ENCODE results near the gene NFKB2.

Gene NFKB2

GRCh38 chr10:102422545-102423129 is 27.1 kb downstream of the NFKB2 start:
- ChIA-PET CTCF (interaction anchor here (0.7 to 10.0 kb wide), 35 partner anchors 11 to 266 kb away, joined by 3 to 140 read pairs (median 5); partner anchors contain the start of genes ACTR1A, C10orf95, CUEDC2 and ELOVL3), POLR2A (no interaction called here)
- DNase-seq (ENCODE audit: extremely low spot score), result peak; percentile 65
- TF ChIP-seq, protein P1, sequence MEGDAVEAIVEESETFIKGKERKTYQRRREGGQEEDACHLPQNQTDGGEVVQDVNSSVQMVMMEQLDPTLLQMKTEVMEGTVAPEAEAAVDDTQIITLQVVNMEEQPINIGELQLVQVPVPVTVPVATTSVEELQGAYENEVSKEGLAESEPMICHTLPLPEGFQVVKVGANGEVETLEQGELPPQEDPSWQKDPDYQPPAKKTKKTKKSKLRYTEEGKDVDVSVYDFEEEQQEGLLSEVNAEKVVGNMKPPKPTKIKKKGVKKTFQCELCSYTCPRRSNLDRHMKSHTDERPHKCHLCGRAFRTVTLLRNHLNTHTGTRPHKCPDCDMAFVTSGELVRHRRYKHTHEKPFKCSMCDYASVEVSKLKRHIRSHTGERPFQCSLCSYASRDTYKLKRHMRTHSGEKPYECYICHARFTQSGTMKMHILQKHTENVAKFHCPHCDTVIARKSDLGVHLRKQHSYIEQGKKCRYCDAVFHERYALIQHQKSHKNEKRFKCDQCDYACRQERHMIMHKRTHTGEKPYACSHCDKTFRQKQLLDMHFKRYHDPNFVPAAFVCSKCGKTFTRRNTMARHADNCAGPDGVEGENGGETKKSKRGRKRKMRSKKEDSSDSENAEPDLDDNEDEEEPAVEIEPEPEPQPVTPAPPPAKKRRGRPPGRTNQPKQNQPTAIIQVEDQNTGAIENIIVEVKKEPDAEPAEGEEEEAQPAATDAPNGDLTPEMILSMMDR (IDR thresholded peaks at IDR 0.05; ENCODE audit: control extremely low read depth, extremely low read depth, low read depth, missing control alignments), result peak; percentile 96

- ChIA-PET POLR2A (no interaction called here), CTCF (interaction anchor here (0.7 to 10.0 kb wide), 30 partner anchors 10 to 254 kb away, joined by 3 to 140 read pairs (median 5); partner anchors contain the start of genes ACTR1A, C10orf95, CUEDC2 and ELOVL3)
- TF ChIP-seq, protein P1 (IDR thresholded peaks at IDR 0.05; ENCODE audit: control extremely low read depth, extremely low read depth, low read depth, missing control alignments), result no peak
- DNase-seq (ENCODE audit: extremely low spot score), result no peak
Observed at GRCh38 chr10:102423372-102423968, 28.0 kb downstream of the NFKB2 start.

GRCh38 chr10:102424145-102424544 is 28.6 kb downstream of the NFKB2 start:
- POLR2A ChIA-PET, result interaction anchor here (0.7 kb wide), 1 partner anchor 30 kb away, joined by 3 read pairs; no protein-coding TSS in a partner anchor
- TF ChIP-seq, protein P1 (IDR thresholded peaks at IDR 0.05; ENCODE audit: control extremely low read depth, extremely low read depth, low read depth, missing control alignments), result no peak
- CTCF ChIA-PET, result interaction anchor here (0.8 to 10.0 kb wide), 13 partner anchors 9 to 254 kb away, joined by 3 to 140 read pairs (median 24); partner anchors contain the start of genes C10orf95, CUEDC2, NFKB2 and PITX3
- no peak for DNase-seq (ENCODE audit: extremely low spot score)

DNA sequence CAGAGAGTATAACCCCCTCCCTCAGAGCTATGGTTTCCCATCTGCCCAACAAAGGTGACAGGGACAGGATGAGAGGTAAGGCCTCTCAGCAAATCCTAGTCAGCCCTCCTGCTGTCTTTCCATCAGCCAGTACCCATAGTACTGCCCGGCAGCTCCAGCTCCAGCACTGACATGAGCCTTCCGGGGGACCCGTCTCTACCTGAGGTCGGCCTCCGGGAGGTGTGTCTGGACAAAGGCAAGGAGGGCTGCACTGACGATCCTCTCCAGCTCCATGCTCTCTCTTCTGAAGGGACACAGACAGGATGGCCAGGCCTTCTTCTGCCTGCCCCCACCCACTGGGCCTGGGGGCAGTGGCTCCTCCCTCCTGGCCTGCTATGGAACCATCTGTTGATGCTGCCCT is 29.4 kb downstream of the NFKB2 start:
- ChIA-PET POLR2A (no interaction called here), CTCF (interaction anchor here (1.3 to 10.0 kb wide), 8 partner anchors 9 to 194 kb away, joined by 3 to 140 read pairs (median 46); partner anchors contain the start of genes C10orf95, CUEDC2 and NFKB2)
- TF ChIP-seq, protein P1 (IDR thresholded peaks at IDR 0.05; ENCODE audit: control extremely low read depth, extremely low read depth, low read depth, missing control alignments), result no peak
- no peak for DNase-seq (ENCODE audit: extremely low spot score)

DNA sequence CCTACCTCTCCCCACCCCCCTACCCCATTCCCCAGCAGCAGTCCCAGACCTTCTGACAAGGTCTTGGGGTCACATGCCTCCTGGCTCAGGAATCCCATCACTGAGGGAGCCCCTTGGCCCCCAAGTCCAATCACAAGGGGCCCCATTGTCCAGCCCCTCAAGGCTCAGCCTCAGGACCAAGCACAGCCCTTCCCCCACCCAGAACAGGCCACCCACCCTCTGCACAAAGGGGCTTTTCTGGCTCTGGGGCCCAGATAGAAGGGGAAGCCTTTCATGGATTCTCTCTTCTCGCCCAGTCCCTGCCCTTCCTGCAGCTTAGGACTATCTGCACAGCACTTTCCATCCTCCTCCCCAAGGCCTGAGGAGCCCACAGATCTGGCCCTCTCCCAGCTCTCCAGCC is 29.9 kb downstream of the NFKB2 start:
- ChIA-PET POLR2A (no interaction called here), CTCF (interaction anchor here (0.7 to 10.0 kb wide), 7 partner anchors 8 to 256 kb away, joined by 3 to 140 read pairs (median 65); partner anchors contain the start of genes CUEDC2 and NFKB2)
- no peak for DNase-seq (ENCODE audit: extremely low spot score)
- TF ChIP-seq, protein P1 (IDR thresholded peaks at IDR 0.05; ENCODE audit: control extremely low read depth, extremely low read depth, low read depth, missing control alignments), result no peak

DNA sequence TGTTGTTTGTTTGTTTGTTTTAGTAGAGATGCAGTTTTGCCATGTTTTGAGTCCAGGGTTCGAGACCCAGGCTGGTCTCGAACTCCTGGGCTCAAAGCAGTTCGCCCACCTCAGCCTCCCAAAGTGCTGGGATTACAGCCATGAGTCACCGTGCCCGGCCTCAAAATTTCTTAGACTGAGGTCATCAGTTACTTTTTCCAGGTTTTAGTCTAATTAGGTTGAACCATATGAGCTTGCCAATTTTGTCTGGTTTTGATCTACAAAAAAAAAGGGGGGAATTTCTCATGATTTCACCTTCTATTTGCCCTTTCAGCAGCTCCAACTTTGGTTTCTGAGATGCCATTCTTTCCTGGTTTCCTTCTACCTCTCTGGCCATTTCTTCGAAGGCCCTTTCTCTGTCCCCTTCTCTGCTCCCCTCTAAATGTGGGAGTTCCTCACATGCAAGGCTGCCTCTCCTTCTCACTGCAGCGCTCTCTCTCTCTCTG is 31.3 kb downstream of the NFKB2 start:
- TF ChIP-seq, protein P1 (IDR thresholded peaks at IDR 0.05; ENCODE audit: control extremely low read depth, extremely low read depth, low read depth, missing control alignments), result no peak
- no peak for DNase-seq (ENCODE audit: extremely low spot score)
- ChIA-PET POLR2A (no interaction called here), CTCF (interaction anchor here (1.2 to 10.0 kb wide), 4 partner anchors 22 to 257 kb away, joined by 4 to 140 read pairs (median 36); partner anchors contain the start of gene NFKB2)

Measured in GM10248 (cell line).